Ovary (tissue), 9 donors: Measurements from ENCODE around the gene PHF21A. TPM values are rescaled to one million over a fixed set of nuclear protein-coding genes. Genes with fewer than 3 reads are reported as not detected.

Experiments
- DNase-seq, 5 donors: peaks; one replicate each; pipeline ENCODE4 v3.0.0-alpha.2; 2019 to 2020
- H3K27ac ChIP-seq, 2 donors: fragments of 200-600 bp; one replicate each; pipeline versions ENCODE4 v1.5.1 to v1.8.0; 2019 to 2022
- H3K27me3 ChIP-seq: fragments of 200-600 bp; one replicate; pipeline ENCODE4 v1.8.0; 2022
- H3K36me3 ChIP-seq: fragments of 200-600 bp; sonication (generic); one replicate; pipeline ENCODE4 v1.5.1; 2019
- H3K4me1 ChIP-seq: one replicate; pipeline ENCODE4 v1.8.1; 2013; ENCODE audit warnings: mild to moderate bottlenecking, moderate library complexity; ENCODE audit not compliant: insufficient read depth
- H3K4me3 ChIP-seq: fragments of 200-600 bp; sonication (generic); one replicate; pipeline ENCODE4 v1.5.1; 2017
- H3K9me3 ChIP-seq, 2 donors: fragments of 200-600 bp in 1 of 2; sonication (generic) in 1 of 2; one replicate each; pipeline versions ENCODE4 v1.5.1 to v1.8.1; 2013 to 2019; ENCODE audit warnings: mild to moderate bottlenecking in 1 of 2, moderate library complexity in 1 of 2
- EP300 ChIP-seq: sonication (generic); formaldehyde crosslinking; IDR thresholded peaks from one replicate; pipeline ENCODE4 v1.6.1; 2017; ENCODE audit warnings: antibody characterized with exemption
- POLR2A ChIP-seq: fragments of 450-650 bp; IDR thresholded peaks from one replicate; pipeline ENCODE4 v1.6.1; 2017; ENCODE audit warnings: antibody characterized with exemption, mild to moderate bottlenecking, moderate library complexity
- WGBS, 3 donors: extraction: QIAGEN DNeasy Blood & Tissue Kit in 1 of 3; methylation state at CpG; one replicate each; pipeline versions ENCODE4 v1.1.5 to v1.1.7; 2013 to 2017; 5-methylcytosine and 5-hydroxymethylcytosine counted together
- intact Hi-C, 4 donors: fragments of 100-400 bp; cut with DNase I; formaldehyde crosslinking; loops; one replicate each; pipeline versions ENCODE4 v1.11.0 to v1.15.1; 2022 to 2023
- polyA plus RNA-seq, 2 donors: library from polyadenylated mRNA; stranded (reverse); fragments of 200-250 nt in 1 of 2; fragments of 350-450 nt in 1 of 2; fragmentation: Illumina TruSeq in 1 of 2; extraction: RNeasy Lipid Tissue Mini Kit (QIAGEN cat#74804) in 1 of 2; gene quantifications; one replicate each; pipeline ENCODE4 v1.2.3, GENCODE V29; 2013 to 2014
- total RNA-seq, 7 donors: library from RNA; depleted of rRNA in 2 of 7; stranded (reverse); fragments of >200 nt in 2 of 7; fragmentation: NEBNext Ultra II Directional in 3 of 7; extraction: Animal tissue kit (Norgen Biotek cat#: 25700) in 3 of 7; gene quantifications; one replicate each; pipeline versions ENCODE4 v1.1.0 to v1.2.4, GENCODE V29; 2016 to 2023
- TF ChIP-seq, protein P1 (sequence below), 3 donors: fragments of 450-650 bp in 2 of 3; fragments of 200-600 bp in 1 of 3; IDR thresholded peaks; one replicate each; pipeline versions ENCODE4 v1.5.1 to v1.8.0; 2016 to 2022; ENCODE audit warnings: antibody characterized with exemption in 3 of 3, mild to moderate bottlenecking in 1 of 3
- donor health status: DM: no; HTN: no; CAD: no; lungs with moderate emphysema.
- donor health status: DM: no; HTN: no; CAD: no.
- donor health status: Bipolar disorder and iron deficiency.
- donor health status: DM: yes; HTN: yes; CAD: no.
- donor health status: DM: no; HTN: no; CAD: no.
- donor health status: DM: yes; HTN: yes; CAD: no.

PHF21A gene
- total and polyA plus RNA-seq, 9 donors, result 20.6 to 76.0 (median 58.2) TPM

DNA sequence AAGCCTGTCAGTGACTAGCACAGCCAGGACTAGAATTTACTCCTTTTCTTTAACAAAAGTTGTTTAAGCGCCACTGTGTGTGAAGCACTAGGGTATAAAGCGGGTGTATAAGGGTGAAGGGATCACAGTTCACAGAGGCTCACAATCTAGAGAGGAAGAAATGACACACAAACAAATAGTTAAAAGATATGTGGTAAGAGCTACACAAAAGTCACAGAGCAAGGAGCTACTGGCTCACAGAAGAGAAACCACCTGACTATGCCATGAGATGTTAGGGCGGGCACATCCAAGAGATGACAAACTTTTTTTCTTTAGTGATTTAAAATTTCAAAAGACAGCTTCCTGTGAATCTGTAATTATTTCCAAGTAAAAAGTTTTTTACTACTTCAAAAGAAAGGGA lies 55.6 kb downstream of the PHF21A start:
- WGBS, 3 donors, result 97 to 100% (median 97%) methylated on average over 3 of the region's 3 CpGs
- Histone ChIP-seq H3K4me1 (no peaks in the 10 kb centered on the region), H3K27ac (no peak overlapping the region), H3K27me3 (no peaks in the 10 kb centered on the region), H3K36me3 (no peaks in the 10 kb centered on the region), H3K4me3 (no peak overlapping the region), H3K9me3 (no peaks in the 10 kb centered on the region)
- no peak for DNase-seq
- intact Hi-C loops, result no loop called here
- TF ChIP-seq, protein P1, sequence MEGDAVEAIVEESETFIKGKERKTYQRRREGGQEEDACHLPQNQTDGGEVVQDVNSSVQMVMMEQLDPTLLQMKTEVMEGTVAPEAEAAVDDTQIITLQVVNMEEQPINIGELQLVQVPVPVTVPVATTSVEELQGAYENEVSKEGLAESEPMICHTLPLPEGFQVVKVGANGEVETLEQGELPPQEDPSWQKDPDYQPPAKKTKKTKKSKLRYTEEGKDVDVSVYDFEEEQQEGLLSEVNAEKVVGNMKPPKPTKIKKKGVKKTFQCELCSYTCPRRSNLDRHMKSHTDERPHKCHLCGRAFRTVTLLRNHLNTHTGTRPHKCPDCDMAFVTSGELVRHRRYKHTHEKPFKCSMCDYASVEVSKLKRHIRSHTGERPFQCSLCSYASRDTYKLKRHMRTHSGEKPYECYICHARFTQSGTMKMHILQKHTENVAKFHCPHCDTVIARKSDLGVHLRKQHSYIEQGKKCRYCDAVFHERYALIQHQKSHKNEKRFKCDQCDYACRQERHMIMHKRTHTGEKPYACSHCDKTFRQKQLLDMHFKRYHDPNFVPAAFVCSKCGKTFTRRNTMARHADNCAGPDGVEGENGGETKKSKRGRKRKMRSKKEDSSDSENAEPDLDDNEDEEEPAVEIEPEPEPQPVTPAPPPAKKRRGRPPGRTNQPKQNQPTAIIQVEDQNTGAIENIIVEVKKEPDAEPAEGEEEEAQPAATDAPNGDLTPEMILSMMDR (IDR thresholded peaks at IDR 0.05), result no peak
- TF ChIP-seq POLR2A, result no peak
- no peak for TF ChIP-seq EP300

DNA sequence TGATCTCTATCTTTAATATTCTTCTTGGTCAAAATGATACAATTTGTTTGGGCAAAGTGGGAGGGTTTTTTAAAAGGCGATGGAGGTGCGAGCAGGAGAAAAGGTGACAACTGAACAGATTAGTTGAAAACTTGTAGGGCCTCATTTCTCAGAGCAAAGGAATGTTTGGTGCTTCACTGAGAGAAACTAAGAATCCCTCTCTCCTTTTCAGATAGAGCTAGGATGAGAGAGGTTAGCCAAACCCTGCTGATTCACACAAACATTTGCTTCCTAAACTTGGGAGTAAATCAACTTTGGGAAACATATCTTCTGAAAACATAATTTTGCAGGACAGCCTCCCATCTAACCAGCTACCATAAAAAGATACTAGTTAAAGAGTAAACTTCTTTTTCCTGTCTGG lies 57.0 kb downstream of the PHF21A start:
- no peak overlapping the region for H3K4me3 ChIP-seq
- no peak overlapping the region for H3K27ac ChIP-seq
- DNase-seq, result no peak
- TF ChIP-seq EP300 (no peak), POLR2A (no peak)
- TF ChIP-seq, protein P1 (IDR thresholded peaks at IDR 0.05), result no peak
- no peaks in the 10 kb centered on the region for H3K4me1 ChIP-seq
- WGBS, 3 donors, result 29 to 30% (median 29%) methylated on average over 2 of the region's 2 CpGs
- no peaks in the 10 kb centered on the region for H3K27me3 ChIP-seq
- no peaks in the 10 kb centered on the region for H3K9me3 ChIP-seq
- intact Hi-C loops, result no loop called here
- H3K36me3 ChIP-seq, result no peaks in the 10 kb centered on the region

DNA sequence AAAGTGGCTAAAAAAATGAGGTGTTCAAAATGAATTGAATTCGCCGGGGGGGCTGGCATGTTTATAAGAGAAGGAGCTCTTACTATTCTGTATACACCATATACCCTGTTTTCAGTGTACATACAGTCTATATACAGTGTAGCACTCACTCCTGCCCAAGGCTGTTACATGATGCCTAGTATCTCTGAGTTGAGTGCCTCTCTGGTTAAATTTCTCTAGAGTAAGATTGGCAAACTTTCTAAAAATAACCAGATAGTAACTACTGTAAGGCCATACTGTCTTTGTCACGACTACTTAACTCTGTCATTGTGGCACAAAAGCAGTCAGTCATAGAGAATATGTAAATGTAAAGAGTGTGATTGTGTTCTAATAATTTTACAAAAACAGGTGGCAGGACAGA lies 58.1 kb downstream of the PHF21A start:
- DNase-seq, result no peak
- Histone ChIP-seq H3K27ac (no peak overlapping the region), H3K36me3 (no peaks in the 10 kb centered on the region), H3K4me1 (no peaks in the 10 kb centered on the region), H3K27me3 (no peaks in the 10 kb centered on the region), H3K9me3 (no peaks in the 10 kb centered on the region), H3K4me3 (no peak overlapping the region)
- 94 to 96% (median 96%) methylated on average over 3 of the region's 3 CpGs for WGBS, 3 donors
- TF ChIP-seq POLR2A (no peak), EP300 (no peak)
- TF ChIP-seq, protein P1 (IDR thresholded peaks at IDR 0.05), result no peak
- intact Hi-C loops, result no loop called here

DNA sequence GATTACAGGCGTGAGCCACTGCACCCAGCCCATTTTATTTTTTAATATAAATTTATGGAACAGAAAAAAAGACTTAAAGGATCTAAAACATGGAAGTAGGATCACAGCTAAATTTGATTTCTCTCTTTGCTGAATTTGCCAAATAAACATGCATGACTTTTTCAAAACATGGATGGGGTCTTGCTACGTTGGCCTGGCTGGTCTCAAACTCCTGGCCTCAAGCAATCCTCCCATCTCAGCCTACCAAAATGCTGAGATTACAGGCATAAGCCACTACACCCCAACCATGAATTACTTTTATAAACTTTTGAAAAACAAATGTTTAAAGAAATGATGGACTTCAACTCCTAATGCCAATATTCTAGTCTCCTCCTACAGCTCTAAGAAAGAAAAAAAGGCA lies 61.2 kb downstream of the PHF21A start:
- H3K4me3 ChIP-seq, result no peak overlapping the region
- WGBS, 3 donors, result 96 to 97% (median 97%) methylated on average over 2 of the region's 2 CpGs

More for the DNA sequence above, 61.2 kb downstream of the PHF21A start:
- no peak for DNase-seq
- H3K9me3 ChIP-seq, result no peaks in the 10 kb centered on the region
- no peaks in the 10 kb centered on the region for H3K4me1 ChIP-seq
- TF ChIP-seq, protein P1 (IDR thresholded peaks at IDR 0.05), result no peak
- no peaks in the 10 kb centered on the region for H3K27me3 ChIP-seq
- intact Hi-C loops, result no loop called here
- no peaks in the 10 kb centered on the region for H3K36me3 ChIP-seq
- H3K27ac ChIP-seq, result no peak overlapping the region
